ENCODE measurements around the gene CLIP2. TPM values are rescaled to one million over a fixed set of nuclear protein-coding genes. Genes with fewer than 3 reads are reported as not detected.

Gene CLIP2
- total and polyA plus RNA-seq, 2 of the 8 experiments (the other 6 are each of a cell fraction or from before 2014, with no cell fraction given) = 8.3 to 41.5 TPM

- TF ChIP-seq CHD7 (IDR thresholded peaks at IDR 0.05; ENCODE audit: insufficient replicate concordance, low read length) (no peak), KDM4A (IDR thresholded peaks at IDR 0.05; ENCODE audit: low read depth, low read length, severe bottlenecking) (no peak), SIN3A (conservative IDR thresholded peaks at IDR 0.05 in 1 of 2, IDR thresholded peaks at IDR 0.05 in 1 of 2; ENCODE audit: low read depth in 1 of 2, low read length in 2 of 2) (no peak), ATF2 (IDR thresholded peaks at IDR 0.05; ENCODE audit: low read length) (no peak), POLR2A (IDR thresholded peaks at IDR 0.05; ENCODE audit: control extremely low read depth in 1 of 2, low read depth in 2 of 2, low read length in 2 of 2) (no peak), RAD21 (IDR thresholded peaks at IDR 0.05 in 1 of 2, conservative IDR thresholded peaks at IDR 0.05 in 1 of 2; ENCODE audit: low read depth in 2 of 2, low read length in 2 of 2) (no peak), NRF1 (IDR thresholded peaks at IDR 0.05; ENCODE audit: low read depth, low read length) (no peak), CHD2 (IDR thresholded peaks at IDR 0.05; ENCODE audit: low read length) (no peak), SRF (IDR thresholded peaks at IDR 0.05; ENCODE audit: low read depth, low read length) (no peak), CBX8 (IDR thresholded peaks at IDR 0.05; ENCODE audit: borderline replicate concordance, low read depth, low read length) (no peak)
These were observed 22.1 kb downstream of the CLIP2 start (continued) for GRCh38 chr7:74311305-74311744.
